KOPT-K1 (cell line): ENCODE results near the gene TMEM135.
"Not testable (repeated sequence)": the region's sequence is repeated elsewhere in the genome, so short reads cannot be mapped to it uniquely, and the experiment has no call there.

Experiments
- H3K27ac ChIP-seq: fragments of 200-600 bp; sonication (generic); 2 replicates; pipeline ENCODE4 v1.5.1; 2016; ENCODE audit warnings: antibody characterized with exemption, mild to moderate bottlenecking, low read depth, low read length; ENCODE audit not compliant: poor library complexity, severe bottlenecking
- H3K36me3 ChIP-seq: fragments of 200-600 bp; sonication (generic); 2 replicates; pipeline ENCODE4 v1.5.1; 2017; ENCODE audit warnings: antibody characterized with exemption, mild to moderate bottlenecking, low read length, moderate library complexity; ENCODE audit not compliant: insufficient read depth
- H3K9me3 ChIP-seq: fragments of 200-600 bp; sonication (generic); 2 replicates; pipeline ENCODE4 v1.5.1; 2017; ENCODE audit warnings: antibody characterized with exemption, low read length, mild to moderate bottlenecking; ENCODE audit not compliant: insufficient read depth, poor library complexity, severe bottlenecking

Gene TMEM135

DNA sequence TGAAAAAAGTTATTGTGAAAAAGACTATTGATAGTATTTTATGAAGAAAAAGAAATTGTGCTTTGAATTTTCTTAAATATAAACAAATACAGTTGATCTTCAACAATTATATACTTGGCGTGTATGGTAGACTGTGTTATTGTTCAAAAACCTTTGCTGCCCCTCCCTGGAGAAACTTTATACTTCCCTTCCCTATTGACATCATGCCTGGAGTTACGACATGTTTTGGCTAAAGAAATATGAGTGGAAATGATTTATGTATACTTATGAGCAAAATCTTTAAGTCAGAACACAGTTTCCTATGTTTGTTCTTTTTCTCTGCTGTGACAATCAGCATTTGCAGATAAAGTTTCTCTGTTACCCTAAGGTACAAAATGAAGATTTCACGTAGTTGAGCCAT lies 243.8 kb downstream of the TMEM135 start:
- H3K36me3 ChIP-seq = no peaks in the 10 kb centered on the region
- H3K9me3 ChIP-seq = peaks cover 6% of the 10 kb centered on the region
- H3K27ac ChIP-seq = no peak overlapping the region

DNA sequence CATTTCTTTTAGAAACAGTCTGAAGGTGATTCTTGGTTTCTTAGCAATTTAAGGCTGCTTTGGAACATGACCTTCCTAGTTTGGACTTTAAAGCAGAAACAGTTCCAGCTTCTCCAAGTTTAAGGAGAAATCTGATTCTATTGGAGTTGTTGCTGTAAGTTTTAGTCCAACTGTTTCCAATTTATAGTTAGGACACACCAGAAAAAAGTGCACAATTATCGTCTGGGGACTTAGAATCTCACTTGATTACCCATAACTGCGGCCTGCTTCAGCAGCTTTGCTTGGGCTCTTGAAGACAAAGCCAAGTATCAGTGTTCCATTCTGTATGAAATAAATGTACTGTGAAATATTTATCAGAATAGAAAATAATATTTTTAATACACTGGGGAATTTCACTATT lies 246.6 kb downstream of the TMEM135 start:
- Histone ChIP-seq H3K9me3 (peaks cover 6% of the 10 kb centered on the region), H3K36me3 (no peaks in the 10 kb centered on the region), H3K27ac (no peak overlapping the region)

DNA sequence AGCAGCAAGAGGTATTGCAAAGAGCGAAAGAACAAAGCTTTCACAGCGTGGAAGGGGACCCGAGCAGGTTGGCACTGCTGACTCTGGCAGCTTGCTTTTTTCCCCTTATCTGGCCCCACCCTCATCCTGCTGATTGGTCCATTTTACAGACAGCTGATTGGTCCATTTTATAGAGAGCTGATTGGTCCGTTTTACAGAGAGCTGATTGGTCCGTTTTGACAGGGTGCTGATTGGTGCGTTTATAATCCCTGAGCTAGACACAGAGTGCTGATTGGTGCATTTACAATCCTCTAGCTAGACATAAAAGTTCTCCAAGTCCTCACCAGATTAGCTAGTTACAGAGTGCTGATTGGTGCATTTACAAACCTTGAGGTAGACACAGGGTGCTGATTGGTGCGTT lies 247.9 kb downstream of the TMEM135 start:
- H3K36me3 ChIP-seq, H3K9me3 ChIP-seq, H3K27ac ChIP-seq: not testable (repeated sequence)

DNA sequence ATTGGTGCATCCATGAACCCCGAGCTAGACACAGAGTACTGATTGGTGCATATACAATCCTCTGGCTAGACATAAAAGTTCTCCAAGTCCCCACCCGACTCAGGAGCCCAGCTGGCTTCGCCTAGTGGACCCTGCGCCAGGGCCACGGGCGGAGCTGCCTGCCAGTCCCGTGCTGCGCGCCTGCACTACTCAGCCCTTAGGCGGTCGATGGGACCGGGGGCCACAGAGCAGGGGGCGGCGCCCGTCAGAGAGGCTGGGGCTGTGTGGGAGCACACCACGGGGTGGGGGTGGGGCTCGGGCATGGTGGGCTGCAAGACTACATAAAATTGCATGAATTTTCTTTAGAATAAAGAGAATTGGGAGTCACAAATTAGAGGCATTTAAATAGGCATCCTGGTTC lies 248.6 kb downstream of the TMEM135 start:
- Histone ChIP-seq H3K9me3 (peaks cover 6% of the 10 kb centered on the region), H3K27ac (no peak overlapping the region), H3K36me3 (no peaks in the 10 kb centered on the region)

DNA sequence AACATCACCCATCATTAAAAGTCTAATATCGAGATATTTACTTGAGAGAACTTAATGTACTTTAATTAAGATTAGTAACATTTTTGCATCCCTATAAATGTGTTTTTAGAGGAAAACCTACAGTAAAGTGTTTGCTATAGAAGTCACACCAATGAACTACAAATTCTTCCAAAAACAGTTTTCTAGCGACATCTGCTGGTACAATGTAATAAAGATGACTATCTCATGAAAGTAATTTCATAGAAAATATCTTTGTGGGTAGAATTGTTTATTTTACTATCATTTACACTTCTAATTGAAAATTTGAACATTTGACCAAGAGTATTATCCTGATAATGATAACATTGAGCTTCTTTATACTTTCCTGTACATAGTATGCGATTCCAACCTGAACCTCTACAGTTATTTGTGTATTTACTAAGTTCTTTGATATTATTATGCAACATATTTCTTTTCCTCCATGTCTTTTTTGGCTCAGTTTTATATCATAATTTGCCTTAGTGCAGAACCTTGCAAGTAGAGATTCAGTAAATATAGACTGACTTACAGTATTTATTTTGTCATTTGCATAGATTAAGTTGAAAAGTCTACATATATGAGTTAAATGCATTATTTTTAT lies 252.7 kb downstream of the TMEM135 start:
- Histone ChIP-seq H3K27ac (no peak overlapping the region), H3K9me3 (peaks cover 4% of the 10 kb centered on the region), H3K36me3 (no peaks in the 10 kb centered on the region)

DNA sequence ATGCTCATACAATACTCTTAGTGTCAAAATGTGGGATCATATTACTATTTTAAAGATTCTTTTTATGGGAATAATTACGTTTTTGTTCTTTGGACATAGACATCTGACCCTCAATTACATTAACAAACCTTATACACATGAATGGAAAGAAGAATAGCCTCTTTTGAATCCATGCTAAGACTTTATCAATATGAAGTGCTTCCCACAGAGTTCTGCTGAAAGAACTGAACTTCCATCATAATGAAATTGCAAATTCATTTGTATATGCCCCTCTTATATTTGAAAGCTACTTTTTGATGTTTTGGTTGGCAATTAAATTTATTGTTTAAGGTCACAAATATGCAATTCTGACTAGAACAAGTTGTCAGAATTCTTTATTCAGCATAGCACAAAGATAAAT lies 254.9 kb downstream of the TMEM135 start:
- Histone ChIP-seq H3K27ac (no peak overlapping the region), H3K36me3 (no peaks in the 10 kb centered on the region)

DNA sequence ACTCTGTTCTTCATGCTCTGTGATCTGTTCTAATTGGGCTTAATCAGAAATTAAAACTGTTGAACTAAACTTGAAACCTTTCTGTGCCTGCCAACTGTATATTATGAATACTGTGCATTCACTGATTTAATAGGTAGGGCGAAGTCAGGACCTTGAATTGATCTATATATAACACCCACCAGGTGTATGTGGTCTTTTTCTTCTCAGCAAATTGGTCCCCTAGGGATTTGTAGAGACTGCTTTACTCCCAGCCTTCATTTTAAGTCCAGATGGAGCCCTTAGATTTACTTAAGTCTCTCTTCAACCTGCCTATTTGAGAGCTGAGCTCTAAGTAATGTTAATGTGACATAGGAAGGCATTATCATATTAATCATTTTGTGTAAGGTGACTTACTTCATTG lies 257.5 kb downstream of the TMEM135 start:
- Histone ChIP-seq H3K36me3 (no peaks in the 10 kb centered on the region), H3K9me3 (no peaks in the 10 kb centered on the region), H3K27ac (no peak overlapping the region)

More for the DNA sequence above, 254.9 kb downstream of the TMEM135 start:
- no peaks in the 10 kb centered on the region for H3K9me3 ChIP-seq

DNA sequence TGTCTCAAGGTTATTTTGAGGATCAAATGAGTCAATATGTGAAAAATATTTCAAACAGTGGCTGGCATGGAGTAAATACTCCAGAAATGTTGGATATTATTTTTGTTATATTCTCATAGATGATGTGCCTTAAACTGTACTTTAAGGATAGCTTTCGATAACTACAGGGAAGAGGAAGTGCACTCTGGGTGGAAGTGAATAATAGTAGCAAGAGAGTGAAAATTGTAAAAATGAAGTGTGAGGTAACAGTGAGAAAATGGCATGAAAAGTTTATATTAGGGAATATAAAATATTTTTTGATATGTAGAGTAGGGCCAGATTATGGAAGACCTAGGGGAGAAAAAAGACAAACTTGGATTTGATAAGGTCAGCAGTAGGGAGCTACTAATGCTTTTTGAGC lies 258.9 kb downstream of the TMEM135 start:
- Histone ChIP-seq H3K36me3 (no peaks in the 10 kb centered on the region), H3K27ac (no peak overlapping the region), H3K9me3 (no peaks in the 10 kb centered on the region)

DNA sequence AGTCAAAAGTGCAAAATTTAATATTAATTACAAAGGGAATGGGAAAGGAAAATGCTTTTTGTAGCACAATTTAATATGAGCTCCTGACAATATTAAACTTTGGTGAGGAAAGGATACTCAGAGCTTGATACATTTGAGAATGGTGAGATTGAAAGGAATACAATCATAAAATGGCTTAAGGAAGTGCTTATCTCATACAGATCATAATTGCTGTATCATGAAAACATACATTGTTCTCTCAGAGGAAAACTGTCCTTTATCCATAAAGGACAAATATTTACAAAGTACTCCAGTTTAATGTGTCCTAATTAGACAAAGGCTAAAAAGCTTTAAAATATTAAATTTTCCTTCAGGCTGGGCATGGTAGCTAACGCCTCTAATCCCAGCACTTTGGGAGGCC lies 260.4 kb downstream of the TMEM135 start:
- Histone ChIP-seq H3K36me3 (no peaks in the 10 kb centered on the region), H3K27ac (no peak overlapping the region), H3K9me3 (no peaks in the 10 kb centered on the region)

DNA sequence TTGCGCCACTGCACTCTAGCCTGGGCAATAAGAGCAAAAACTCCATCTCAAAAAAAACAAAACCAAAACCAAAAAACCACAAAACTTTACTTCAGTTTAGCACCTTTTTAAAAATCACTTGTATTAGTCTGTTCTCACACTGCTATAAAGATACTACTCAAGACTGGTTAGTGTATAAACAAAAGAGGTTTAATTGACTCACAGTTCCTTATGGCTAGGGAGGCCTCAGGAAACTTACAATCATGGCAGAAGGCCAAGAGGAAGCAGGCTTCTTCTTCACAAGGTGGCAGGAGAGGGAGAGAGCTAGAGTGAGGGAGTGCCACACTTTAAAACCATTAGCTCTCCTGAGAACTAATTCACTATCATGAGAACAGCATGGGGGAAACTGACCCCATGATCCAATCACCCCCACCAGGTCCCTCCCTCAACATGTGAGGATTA lies 261.3 kb downstream of the TMEM135 start:
- Histone ChIP-seq H3K27ac (peak overlapping the region; percentile 9), H3K36me3 (0 out of 2 replicates have a peak, but pooled peaks cover under 1% of the 10 kb centered on the region), H3K9me3 (no peaks in the 10 kb centered on the region)

DNA sequence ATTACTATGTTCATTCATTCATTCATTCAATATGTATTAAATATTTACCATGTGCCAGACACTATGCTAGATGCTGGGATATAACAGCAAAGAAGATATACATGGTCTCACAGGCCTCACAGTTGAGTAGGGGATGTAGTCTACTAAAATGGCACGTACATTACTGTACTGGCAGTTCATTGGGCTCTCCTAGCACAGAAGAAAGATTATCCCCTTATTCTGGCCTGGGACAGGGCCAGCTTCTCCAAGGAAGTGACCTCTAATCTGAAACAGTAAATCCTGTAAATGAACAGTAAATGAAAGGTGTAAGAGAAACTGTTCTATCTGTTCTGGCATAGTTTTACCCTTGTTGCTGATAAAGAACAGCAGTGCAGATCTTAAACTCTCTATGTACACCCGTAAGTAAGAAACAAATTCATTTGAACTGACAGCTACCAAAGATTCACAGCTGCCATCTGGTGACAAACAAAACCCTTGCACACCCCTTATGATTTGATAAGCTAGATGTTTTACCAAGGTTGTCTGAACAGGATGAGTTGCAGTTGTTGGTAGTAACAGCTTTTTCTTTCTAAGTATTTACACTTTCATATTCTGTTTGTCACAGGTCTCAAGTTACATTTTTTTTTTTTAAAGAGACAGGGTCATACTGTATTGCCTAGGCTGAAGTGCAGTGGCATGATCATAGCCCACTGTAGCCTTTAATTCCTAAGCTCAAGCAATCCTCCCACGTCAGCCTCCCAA lies 263.1 kb downstream of the TMEM135 start:
- no peaks in the 10 kb centered on the region for H3K9me3 ChIP-seq
- H3K27ac ChIP-seq = peak overlapping the region; percentile 21
- 0 out of 2 replicates have a peak, but pooled peaks cover 5% of the 10 kb centered on the region for H3K36me3 ChIP-seq

DNA sequence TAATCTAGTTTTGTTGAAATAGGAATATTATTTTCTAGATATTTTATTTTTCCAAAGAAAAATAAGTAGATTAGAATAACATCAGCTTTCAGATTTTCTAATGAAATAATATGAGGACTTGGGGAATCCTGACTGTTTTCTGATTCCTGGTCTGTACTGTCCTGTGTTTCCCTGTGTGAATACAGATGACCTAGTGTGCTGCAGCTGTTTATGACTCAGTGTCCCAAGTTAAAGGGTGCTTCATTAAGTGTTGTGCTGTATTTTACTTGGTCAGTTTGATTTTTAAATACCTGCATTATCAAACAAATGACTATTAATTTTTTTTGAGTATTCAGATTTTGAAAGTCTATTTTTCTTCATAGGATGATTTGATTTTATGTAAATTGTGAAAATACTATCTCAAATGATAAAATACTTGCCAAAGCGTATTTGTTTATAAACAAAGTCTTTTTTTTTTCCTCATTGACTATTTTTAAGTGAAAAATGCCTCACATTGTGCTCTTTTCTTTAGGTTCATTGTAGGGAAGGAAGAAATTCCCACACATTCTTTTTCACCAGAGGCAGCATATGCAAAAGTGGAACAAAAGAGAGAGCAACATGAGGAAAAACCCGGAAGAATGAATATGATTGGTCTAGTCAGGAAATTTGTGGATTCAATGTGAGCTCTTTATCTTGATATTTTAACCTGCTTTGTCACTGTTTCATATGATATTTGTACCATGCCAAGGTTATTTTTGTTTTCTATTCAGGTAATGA lies 264.2 kb downstream of the TMEM135 start:
- Histone ChIP-seq H3K36me3 (peaks cover 8% of the 10 kb centered on the region; the same call in 1 of the 2 replicates), H3K9me3 (no peaks in the 10 kb centered on the region), H3K27ac (no peak overlapping the region)

DNA sequence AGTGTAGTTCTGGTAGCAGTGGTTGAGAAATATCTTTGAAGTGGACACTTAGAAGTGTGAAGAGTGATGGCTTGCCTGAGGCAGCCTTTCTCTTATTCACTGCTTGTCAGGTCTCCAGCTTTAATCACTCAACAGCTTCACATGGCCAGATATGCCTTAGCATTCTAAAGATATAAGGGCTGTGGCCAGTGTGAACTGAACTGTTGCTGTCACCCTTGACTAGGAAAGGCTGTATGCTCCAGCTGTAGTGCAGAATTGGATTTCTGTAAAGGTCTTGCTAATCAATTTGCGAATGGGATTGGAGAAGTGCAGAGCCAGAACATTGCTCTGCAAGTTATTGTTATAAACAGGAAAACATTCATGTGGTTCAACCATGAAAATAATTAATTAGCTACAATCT lies 266.7 kb downstream of the TMEM135 start:
- Histone ChIP-seq H3K36me3 (peaks cover 8% of the 10 kb centered on the region; the same call in 1 of the 2 replicates), H3K27ac (no peak overlapping the region), H3K9me3 (no peaks in the 10 kb centered on the region)

DNA sequence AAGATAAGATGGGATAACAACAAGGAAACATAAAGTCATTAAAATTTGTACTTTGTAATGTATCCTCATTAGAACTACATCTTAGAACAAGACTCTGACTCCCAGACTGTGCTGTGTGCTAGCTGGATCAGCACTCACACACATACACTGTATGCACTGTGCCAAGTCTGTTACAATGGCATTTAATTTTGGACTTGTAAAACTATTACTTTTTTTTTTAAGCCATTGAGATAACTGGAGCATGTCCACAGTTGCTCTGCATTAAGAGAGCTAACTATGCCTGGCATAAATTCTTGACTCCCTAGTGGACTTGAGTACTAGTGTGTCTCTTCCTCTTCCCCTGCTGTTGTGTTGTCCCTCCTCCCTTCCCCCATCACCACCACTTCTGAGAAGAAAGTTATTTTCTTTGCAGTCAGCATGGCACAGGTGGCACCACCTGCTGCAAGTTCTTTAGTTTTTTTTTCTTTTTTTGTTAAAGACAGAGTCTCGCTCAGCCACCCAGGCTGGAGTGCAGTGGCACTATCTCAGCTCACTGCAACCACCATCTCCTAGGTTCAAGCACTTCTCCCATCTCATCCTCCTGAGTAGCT lies 268.6 kb downstream of the TMEM135 start:
- H3K36me3 ChIP-seq = peaks cover 16% of the 10 kb centered on the region; the same call in 1 of the 2 replicates
- no peaks in the 10 kb centered on the region for H3K9me3 ChIP-seq
- no peak overlapping the region for H3K27ac ChIP-seq

DNA sequence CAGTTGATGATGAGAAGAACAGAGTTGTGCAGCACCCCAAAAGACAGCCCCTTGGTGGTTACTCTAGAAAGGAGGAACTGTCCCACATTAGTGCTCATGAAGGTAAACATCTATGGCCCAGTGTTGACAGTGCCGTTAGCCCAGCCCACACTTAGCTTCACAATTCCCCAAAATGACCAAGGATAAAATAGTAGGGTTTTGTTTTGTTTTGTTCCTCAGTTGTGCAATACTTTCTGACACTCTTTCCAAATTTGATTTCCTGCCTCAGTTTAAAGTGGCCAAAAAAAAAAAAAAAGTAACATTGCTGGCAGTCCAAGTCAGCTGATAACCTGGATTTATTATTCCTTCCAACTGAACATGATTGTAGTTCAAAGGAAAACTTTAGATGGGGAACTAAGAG lies 269.4 kb downstream of the TMEM135 start:
- no peak overlapping the region for H3K27ac ChIP-seq
- peaks cover 16% of the 10 kb centered on the region; the same call in 1 of the 2 replicates for H3K36me3 ChIP-seq
- H3K9me3 ChIP-seq = no peaks in the 10 kb centered on the region
